ENCODE measurements around the gene IL22RA1.

Gene IL22RA1

DNA sequence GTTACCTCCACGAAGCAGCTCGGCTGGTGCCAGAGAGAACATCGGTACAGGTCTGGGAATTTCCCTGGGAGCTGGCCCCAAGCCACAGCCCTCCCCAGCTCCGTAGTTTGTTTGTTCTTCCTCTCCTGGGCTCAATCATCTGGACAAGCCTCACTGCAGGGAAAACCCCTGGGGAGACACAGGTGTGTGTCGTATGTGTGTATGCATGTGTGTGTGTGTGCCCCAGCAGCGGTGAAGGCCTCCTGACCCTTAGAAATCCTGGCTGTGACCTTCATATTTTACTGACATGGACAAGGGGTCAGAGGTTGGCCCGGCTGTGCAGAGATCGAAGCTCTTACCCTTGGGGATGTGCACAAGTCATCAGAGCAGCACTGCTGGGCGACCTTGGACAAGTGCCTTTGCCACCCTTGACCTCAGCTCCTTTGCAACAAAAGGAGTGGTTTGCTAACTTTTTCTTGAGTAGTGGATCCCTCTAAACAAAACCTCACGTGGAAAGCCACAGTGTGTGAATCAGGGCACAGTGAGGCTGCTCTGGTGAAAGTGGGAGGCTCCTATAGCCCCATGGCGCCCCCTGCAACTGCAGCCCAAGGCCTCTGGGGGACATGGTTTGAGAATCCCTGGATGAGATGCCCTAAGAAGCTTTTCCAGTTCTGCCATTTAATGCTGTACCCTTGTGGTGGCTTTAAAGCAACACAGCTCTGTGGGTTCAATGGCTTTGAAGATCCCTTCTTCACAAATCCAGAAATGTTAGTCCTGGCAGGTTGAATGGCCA, 12.3 kb upstream of the IL22RA1 start:
- TF ChIP-seq, protein P1, sequence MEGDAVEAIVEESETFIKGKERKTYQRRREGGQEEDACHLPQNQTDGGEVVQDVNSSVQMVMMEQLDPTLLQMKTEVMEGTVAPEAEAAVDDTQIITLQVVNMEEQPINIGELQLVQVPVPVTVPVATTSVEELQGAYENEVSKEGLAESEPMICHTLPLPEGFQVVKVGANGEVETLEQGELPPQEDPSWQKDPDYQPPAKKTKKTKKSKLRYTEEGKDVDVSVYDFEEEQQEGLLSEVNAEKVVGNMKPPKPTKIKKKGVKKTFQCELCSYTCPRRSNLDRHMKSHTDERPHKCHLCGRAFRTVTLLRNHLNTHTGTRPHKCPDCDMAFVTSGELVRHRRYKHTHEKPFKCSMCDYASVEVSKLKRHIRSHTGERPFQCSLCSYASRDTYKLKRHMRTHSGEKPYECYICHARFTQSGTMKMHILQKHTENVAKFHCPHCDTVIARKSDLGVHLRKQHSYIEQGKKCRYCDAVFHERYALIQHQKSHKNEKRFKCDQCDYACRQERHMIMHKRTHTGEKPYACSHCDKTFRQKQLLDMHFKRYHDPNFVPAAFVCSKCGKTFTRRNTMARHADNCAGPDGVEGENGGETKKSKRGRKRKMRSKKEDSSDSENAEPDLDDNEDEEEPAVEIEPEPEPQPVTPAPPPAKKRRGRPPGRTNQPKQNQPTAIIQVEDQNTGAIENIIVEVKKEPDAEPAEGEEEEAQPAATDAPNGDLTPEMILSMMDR (IDR thresholded peaks at IDR 0.05; ENCODE audit: insufficient read depth, low read length, missing control alignments) = peak; percentile 1
- DNase-seq (ENCODE audit: low read depth, low spot score) = no peak
- no peak overlapping the region for H3K4me3 ChIP-seq (ENCODE audit: low read depth, low read length)
- CTCF ChIA-PET = interaction anchor here (0.6 to 9.0 kb wide), 10 partner anchors 9 to 237 kb away, joined by 3 to 102 read pairs (median 4); no protein-coding TSS in a partner anchor
- POLR2A ChIA-PET = no interaction called here

DNA sequence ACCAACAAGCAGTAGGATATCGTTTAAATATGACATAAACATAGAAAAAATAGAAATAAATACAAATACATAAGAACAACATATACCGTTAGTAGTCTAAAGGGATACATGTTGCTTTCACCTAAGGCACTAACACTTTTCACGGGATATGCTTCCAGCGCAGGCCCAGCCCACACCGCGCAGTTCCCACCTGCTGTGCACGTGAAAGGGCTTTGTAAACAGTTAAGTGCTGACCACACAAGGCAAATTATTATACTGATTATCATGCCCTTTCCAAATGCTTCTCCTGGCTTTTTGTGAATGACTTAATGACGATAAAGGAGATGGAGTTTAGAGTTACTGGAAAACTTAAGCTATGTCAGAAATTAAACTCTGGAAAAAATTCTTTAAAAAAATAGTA, 11.3 kb upstream of the IL22RA1 start:
- H3K4me3 ChIP-seq (ENCODE audit: low read depth, low read length) = no peak overlapping the region
- TF ChIP-seq, protein P1 (IDR thresholded peaks at IDR 0.05; ENCODE audit: insufficient read depth, low read length, missing control alignments) = no peak
- DNase-seq (ENCODE audit: low read depth, low spot score) = no peak
- ChIA-PET POLR2A (no interaction called here), CTCF (interaction anchor here (1.0 to 9.0 kb wide), 8 partner anchors 11 to 238 kb away, joined by 3 to 102 read pairs (median 4); no protein-coding TSS in a partner anchor)

DNA sequence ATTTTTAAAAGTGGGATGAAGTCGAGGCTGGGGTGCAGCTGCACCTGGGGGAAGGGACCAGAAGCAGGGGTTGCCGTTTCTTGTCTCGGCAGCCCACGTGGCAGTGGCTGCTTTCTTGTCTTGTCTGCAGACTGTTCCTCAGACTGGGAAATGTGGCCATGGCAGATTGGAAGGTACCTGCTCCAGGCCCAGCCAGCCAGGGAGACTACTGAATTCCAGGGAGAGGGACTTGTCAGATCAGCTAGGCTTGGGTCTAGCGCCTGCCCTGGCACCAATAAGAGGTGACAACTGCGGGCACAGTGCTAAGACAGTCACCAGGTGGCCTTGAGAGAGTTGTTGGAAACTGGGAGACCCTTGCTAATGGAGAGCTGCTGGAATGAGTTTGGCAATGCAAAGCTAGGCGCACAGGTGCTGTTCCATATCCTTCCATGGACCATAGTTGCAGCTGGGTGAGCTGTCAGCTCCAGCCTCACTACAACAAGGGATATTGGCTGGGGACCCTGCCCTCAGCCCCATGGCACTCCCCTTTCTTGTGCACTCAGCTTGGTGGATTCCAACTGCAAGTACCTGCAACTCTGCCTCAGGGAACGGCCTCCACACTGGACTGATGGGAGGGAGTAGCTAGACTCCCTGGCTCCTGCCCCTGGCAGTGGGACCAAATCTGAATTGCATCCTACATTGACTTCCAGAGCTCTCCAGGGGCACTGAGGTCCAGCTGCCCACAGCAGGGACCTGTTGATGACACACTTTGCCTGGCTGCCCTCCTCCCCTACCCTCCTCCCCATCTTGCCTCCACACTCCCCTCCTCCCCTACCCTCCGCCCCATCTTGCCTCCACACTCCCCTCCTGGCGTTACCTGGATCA, 9.9 kb upstream of the IL22RA1 start:
- DNase-seq (ENCODE audit: low read depth, low spot score) = no peak
- ChIA-PET POLR2A (interaction anchor here (0.7 kb wide), 1 partner anchor 16 kb away, joined by 4 read pairs; no protein-coding TSS in a partner anchor), CTCF (interaction anchor here (1.0 to 9.0 kb wide), 7 partner anchors 11 to 434 kb away, joined by 3 to 102 read pairs (median 6); no protein-coding TSS in a partner anchor)
- H3K4me3 ChIP-seq (ENCODE audit: low read depth, low read length) = no peak overlapping the region
- TF ChIP-seq, protein P1 (IDR thresholded peaks at IDR 0.05; ENCODE audit: insufficient read depth, low read length, missing control alignments) = no peak

DNA sequence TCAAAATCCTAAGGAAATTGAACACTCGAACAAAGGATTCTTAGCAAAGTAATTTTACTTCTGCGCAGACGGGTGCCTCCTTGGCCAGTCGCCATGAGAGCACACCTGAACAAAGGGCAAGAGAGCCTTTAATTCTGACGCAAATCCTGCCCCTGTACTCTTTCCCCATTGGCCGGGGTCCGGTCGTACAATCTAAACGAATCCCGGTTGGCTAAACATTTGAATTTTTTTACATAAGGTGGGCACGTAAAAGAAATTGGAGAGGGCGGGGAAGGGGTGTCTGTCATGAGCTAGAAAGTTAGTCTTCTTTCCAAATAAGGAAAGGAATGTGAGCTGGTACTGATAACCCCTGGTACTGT, 8.2 kb upstream of the IL22RA1 start:
- TF ChIP-seq, protein P1 (IDR thresholded peaks at IDR 0.05; ENCODE audit: insufficient read depth, low read length, missing control alignments) = no peak
- CTCF ChIA-PET = interaction anchor here (0.9 to 9.0 kb wide), 18 partner anchors 10 to 486 kb away, joined by 3 to 102 read pairs (median 9); partner anchors contain the start of gene IL22RA1
- no peak overlapping the region for H3K4me3 ChIP-seq (ENCODE audit: low read depth, low read length)
- DNase-seq (ENCODE audit: low read depth, low spot score) = no peak
- POLR2A ChIA-PET = no interaction called here

DNA sequence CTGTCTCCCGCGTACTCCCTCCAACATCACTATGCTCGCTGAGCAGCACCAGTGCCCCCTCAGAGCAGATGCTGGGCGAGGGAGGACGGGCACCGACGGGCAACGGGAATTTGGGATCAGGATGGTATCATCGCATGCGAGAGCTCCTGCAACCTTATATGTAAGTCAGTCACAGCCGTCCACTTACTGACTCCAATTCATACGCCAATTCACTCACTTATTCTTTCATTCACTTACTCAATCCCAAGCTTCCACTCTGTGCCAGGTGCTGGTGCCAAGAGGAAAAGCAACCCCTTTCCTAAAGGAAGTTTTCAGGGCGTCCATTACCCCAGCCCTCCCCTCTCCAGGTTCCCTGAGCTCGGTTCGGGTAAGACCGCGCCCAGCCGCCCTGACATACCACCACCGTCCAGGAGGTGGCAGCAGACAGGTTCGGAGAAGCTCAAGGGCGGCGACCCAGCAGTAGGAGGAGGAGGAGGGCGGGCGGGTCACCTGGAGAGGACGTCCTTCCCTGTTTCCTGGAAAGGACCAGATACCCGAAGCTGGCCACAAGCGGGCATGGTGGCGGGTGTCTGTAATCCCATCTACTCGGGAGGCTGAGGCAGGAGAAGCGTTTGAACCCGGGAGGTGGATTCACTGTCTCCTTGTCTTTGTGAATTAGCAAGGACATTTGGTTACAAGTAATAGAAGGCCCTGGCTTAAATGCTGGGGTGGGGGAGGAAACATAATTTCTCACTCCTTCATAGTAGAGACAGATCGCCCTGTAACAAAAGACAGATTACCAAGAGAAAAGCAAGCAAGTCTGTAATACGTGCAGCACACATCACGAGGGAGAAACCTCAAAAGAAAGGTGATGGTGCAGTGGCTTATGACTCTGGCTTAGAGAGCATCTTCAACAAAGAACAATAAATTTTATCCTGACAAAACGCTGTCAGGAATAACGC, 7.6 kb upstream of the IL22RA1 start:
- DNase-seq (ENCODE audit: low read depth, low spot score) = no peak
- H3K4me3 ChIP-seq (ENCODE audit: low read depth, low read length) = no peak overlapping the region; the same call in 1 of the 2 replicates
- ChIA-PET POLR2A (interaction anchor here (0.6 kb wide), 1 partner anchor 55 kb away, joined by 3 read pairs; no protein-coding TSS in a partner anchor), CTCF (interaction anchor here (0.6 to 9.0 kb wide), 42 partner anchors 8 to 1965 kb away, joined by 3 to 102 read pairs (median 5); partner anchors contain the start of genes IFNLR1 and IL22RA1)
- TF ChIP-seq, protein P1 (IDR thresholded peaks at IDR 0.05; ENCODE audit: insufficient read depth, low read length, missing control alignments) = peak; percentile 94

Measured in AG04449 (cell line).